Measurements from ENCODE around the gene ANXA6.
"Not testable (repeated sequence)": the region's sequence is repeated elsewhere in the genome, so short reads cannot be mapped to it uniquely, and the experiment has no call there.

The ANXA6 gene

GRCh38 chr5:151180291-151180690 is 22.7 kb upstream of the ANXA6 start:
- DNase-seq: no peak

GRCh38 chr5:151179489-151179840 is 21.9 kb upstream of the ANXA6 start:
- DNase-seq: no peak

GRCh38 chr5:151178777-151179488 is 21.4 kb upstream of the ANXA6 start:
- no peak for DNase-seq

GRCh38 chr5:151178372-151178771 is 20.8 kb upstream of the ANXA6 start:
- no peak for DNase-seq

DNA sequence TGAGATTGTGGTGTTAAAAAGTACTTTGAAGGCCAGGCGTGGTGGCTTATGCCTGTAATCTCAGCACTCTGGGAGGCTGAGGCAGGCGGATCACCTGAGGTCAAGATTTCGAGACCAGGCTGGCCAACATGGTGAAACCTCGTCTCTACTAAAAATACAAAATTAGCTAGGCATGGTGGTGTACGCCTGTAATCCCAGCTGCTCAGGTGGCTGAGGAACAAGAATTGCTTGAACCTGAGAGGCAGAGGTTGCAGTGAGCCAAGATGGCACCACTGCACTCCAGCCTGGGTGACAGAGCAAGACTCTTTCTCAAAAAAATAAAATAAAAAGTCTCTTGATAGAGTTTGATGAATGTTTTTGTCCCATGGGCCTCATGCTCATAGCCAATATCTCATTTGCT is 18.7 kb upstream of the ANXA6 start:
- not testable (repeated sequence) for DNase-seq

GRCh38 chr5:151174612-151175101 is 17.1 kb upstream of the ANXA6 start:
- no peak for DNase-seq

DNA sequence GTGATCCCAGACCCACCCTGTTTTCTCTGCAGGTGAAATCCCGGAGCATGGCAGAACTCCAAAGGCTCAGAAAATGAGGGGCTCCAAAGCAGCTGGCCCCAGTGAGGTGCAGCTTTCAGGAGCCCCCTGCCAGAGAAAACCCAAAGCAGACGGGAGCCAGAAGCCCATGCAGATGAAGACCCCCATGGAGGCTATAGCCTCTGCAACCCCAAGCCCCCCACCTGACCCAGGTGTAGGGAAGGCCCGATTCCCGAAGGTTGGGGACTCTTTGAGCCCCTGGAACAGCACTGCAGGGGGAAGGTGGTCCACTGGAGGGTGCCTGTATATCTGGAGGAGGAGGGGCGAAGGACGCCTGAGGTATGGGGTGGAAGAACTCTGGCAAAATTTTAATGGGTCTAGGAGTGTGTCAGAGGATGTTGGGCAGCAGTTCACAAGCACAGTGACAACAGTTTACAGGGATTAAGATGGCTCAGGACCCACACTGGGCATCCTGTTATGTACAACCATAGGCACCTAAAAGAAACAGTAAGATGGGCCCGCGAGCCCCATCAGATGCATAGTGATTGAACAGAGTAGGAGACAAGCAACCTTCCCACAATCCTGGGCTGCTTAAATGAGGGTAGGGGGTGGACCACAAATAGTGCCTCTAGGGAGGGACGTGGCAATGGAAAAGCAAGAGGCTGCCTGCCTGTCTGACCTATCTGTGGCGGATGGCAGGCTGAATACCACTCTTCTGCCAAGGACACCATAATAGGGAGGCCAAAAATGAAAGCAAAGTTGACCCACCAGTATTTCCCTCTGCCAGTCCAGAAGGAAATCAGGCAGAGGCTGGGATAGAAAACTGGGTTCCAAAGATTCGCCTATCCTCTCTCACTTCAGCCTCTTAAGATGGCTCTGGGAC is 16.4 kb upstream of the ANXA6 start:
- no peak for DNase-seq

DNA sequence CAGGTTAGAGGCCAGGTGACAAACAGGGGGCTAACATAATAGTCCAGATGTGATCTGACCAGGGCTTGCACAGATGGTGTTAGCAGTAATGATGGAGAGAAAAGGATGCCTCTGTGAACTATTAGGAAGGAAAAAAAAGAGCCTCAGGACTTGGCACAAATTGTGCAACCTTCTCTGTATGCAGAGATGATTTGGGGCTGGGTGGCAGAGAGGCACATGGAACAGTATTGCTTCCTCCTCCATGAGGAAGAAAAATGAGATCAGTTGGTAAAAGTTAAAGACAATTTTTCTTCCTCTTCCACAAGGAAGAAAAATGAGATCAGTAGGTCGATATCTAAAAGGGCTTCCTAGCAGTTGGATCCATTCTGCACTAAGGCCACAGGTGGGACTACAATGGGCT is 13.9 kb upstream of the ANXA6 start:
- no peak for DNase-seq

DNA sequence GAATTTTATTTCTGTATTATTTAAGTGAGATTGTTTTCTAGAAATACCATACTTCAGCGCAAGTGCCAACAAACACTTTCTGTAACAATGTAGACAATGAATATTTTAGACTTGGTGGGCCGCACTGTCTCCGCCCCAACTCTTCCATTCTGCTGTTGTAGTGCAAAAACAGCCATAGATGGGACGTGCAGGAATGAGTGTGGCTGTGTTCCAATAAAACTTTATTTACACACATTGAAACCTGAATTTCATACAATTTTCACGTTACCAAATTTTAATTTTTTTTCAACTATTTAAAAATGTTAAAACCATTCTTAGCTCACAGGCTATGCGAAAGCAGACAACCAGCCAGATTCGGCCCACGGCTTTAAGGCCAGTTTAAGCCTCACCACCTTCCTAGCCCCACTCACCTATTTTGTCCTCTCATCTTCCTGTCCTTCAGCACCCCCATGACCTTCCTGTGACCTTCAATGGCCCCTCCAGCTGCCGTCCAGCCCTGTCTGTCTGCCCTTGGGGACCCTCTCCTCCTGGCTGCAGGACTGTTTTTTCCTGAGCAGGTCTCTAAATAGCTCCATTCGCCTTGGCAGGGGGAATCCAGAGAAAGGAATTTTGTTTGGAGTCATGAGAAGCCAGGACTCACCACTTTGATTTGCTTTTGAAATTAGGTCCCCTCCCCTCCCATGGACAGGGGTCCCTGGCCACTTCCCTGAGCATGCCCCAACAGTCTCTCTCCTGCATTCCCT is 11.2 kb upstream of the ANXA6 start:
- no peak for DNase-seq

GRCh38 chr5:151167022-151167421 is 9.4 kb upstream of the ANXA6 start:
- DNase-seq: no peak

- DNase-seq: peak; percentile 88
Measured at GRCh38 chr5:151164687-151165392, 7.3 kb upstream of the ANXA6 start.

- no peak for DNase-seq
Measured at GRCh38 chr5:151162776-151163175, 5.2 kb upstream of the ANXA6 start.

DNA sequence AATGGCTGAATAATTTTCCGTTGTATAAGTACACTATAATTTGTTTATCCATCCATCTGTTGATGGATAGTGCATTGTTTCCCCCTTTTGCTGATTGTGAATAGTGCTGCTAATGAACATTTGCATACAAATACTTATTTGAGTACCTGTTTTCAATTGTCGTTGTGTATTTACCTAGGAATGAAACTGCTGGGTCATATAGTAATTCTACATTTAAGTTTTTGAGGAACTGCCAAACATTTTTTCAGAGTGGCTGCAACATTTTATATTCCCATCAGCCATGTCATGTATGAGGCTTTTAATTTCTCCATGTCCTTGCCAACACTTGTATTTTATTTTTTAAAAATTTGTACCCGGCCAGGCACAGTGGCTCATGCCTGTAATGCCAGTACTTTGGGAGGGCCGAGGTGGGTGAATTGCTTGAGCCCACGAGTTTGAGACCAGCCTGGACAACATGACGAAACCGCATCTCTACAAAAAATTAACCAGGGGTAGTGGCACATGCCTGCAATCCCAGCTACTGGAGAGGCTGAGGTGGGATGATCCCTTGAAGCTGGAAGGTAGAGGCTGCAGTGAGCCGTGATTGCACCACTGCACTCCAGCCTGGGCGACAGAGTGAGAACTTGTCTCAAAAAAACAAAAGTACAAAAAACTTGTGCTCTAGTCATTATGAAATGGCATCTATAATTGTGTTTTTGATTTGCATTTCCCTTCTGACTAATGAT is 2.2 kb upstream of the ANXA6 start:
- no peak for DNase-seq

GRCh38 chr5:151158287-151158661 is 695 bp upstream of the ANXA6 start:
- no peak for DNase-seq

DNA sequence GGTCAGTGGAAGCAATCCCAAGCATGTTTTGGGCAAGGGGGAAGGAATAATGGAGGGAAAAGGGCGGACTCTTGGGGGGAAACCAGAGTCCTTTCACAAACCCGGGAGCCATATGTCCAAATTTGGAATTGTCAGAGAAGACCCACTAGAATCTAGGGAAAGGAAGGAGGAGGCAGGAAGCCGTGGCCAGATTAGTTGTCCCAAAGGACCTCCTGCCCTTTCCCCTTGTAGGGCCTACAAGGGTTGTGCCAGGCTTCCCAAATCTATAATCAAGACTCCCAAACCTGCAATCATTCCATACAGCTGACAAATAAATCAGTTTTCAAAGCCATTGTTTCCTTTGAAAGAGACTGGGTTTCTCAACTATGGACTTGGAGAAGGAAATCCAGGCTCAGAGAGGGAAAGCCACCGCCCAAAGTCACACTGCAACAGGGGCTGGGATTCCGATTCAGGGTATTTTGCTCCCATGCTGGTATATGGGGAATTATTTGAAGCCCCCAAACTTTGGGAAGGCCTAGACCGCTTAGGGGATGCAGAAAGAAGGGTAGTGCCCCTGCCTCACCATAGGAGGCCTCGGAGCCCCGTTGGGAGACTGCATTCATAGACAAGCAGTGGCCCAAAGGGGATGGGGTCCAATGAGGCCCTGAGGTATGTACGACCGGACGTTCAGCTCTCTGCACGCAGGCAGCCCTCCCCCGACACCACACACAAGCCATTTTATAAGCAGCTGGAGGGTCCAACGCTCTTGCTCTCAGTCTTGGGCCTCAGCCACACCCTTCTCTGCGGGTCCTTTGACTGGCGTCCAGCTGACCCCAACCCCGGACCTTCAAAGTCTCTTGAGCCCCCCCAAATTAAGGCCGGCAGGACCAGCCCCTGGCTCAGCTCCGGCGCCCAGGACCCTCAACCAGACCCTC is 815 bp downstream of the ANXA6 start:
- DNase-seq: peak; percentile 30

DNA sequence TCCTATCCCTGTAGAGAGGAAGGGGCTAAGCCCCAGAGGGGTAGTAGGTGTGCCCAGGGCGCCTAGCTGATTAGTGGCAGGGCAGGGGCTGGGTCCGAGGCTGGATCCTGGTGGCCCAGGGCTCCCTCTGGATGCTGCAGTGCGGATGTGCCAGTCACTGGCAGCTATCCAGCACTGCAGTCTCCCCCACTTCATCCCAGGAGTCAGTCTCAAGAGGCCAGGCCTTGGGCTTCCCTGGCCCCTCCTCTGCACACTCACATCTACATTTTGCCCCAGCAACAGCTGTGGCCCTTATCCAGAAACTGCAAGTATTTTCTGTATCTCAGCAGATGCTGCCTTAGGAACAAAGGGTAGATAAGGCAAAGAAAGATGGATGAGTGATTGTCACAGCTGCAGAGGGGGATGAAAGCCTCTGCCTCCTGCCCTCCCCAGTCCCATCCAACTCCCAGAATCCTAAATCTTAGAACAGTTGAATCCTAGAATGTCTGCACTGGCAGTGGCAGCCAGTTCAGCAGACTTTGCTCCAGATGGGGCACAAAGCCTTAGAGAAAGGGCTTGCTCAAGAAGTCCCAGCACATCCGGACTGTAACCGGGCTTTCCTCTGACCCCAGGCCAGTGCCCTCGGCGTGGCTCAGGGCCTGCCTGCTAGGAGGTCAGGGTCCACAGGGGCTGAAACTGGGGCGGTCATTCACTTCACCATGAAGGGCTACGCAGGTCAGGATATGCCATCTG is 1.6 kb downstream of the ANXA6 start:
- peak; percentile 21 for DNase-seq

GRCh38 chr5:151154931-151155774 is 2.4 kb downstream of the ANXA6 start:
- peak; percentile 66 for DNase-seq

DNA sequence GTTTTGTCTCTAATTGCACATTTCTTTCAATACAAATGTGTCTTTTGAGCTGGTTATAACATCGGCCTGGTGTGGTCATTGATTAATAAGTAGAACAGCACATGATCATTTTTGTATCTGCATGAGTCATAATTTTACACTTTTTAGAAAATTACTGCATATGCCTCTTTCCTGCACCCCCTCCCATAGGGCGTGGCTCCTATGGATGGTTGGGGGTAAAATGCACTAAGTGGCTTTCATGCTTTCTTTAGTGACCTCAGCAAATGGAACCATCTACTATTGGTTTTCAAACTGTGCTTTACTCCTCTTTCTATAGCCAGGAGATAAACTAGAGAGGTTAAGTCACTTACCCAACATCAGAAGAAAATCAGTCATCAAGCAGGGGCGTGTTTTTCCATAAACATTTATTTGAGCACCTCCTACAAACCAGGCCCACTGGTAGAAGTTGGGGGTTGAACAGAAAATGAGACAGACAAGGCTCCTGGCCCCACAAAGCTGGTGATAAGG is 3.8 kb downstream of the ANXA6 start:
- no peak for DNase-seq

DNA sequence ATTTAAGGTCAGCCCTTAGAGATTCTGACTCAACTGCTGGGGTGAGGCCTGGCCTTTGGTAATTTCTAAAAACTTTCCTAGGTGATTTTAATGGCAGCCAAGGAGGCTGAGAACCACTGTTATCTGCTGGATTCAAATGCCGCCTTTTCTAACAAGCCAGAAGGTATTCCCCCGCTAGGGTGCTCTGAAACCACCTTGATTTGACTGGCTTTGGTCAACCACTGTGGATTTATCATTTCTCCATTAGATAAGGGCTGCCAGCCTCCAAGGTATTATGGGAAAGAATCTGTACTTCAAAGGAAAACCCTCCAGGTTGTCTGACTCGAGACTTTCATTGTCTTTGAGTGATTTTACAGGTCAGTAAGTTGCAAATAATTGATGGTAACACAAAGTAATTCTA is 4.3 kb downstream of the ANXA6 start:
- no peak for DNase-seq
